Adrenal gland (tissue), 5 donors: Measurements from ENCODE around the gene AGBL1.

Experiments used
- POLR2A ChIP-seq, 2 donors: fragments of 450-650 bp; IDR thresholded peaks; one replicate each; pipeline ENCODE4 v1.6.1; 2017; ENCODE audit warnings: antibody characterized with exemption in 2 of 2, mild to moderate bottlenecking in 2 of 2, moderate library complexity in 1 of 2
- TF ChIP-seq, protein P1 (sequence below), 6 experiments: fragments of 450-650 bp in 4 of 6; fragments of 200-600 bp in 2 of 6; sonication (generic) in 1 of 6; IDR thresholded peaks; 1 replicate in 5 of 6; 2 replicates in 1 of 6; pipeline versions ENCODE4 v1.5.1 to v1.8.0; 2016 to 2021; ENCODE audit warnings: antibody characterized with exemption in 6 of 6, mild to moderate bottlenecking in 2 of 6, moderate library complexity in 1 of 6
- donor health status: DM: no; HTN: no; CAD: no.

- TF ChIP-seq, protein P1, sequence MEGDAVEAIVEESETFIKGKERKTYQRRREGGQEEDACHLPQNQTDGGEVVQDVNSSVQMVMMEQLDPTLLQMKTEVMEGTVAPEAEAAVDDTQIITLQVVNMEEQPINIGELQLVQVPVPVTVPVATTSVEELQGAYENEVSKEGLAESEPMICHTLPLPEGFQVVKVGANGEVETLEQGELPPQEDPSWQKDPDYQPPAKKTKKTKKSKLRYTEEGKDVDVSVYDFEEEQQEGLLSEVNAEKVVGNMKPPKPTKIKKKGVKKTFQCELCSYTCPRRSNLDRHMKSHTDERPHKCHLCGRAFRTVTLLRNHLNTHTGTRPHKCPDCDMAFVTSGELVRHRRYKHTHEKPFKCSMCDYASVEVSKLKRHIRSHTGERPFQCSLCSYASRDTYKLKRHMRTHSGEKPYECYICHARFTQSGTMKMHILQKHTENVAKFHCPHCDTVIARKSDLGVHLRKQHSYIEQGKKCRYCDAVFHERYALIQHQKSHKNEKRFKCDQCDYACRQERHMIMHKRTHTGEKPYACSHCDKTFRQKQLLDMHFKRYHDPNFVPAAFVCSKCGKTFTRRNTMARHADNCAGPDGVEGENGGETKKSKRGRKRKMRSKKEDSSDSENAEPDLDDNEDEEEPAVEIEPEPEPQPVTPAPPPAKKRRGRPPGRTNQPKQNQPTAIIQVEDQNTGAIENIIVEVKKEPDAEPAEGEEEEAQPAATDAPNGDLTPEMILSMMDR (IDR thresholded peaks at IDR 0.05): no peak
- TF ChIP-seq POLR2A (IDR thresholded peaks at IDR 0.05): no peak
Measured at GRCh38 chr15:87045746-87046145, 966.1 kb downstream of the AGBL1 start.
